T-helper 17 cell (primary cell): Measurements from ENCODE around the gene SLC22A7. TPM values are rescaled to one million over a fixed set of nuclear protein-coding genes. Genes with fewer than 3 reads are reported as not detected.

ENCODE experiments used
- ATAC-seq: fragments of 150-1000 bp; cut with Tn5 transposase; 2 replicates; pipeline ENCODE4 v1.10.0; 2021; ENCODE audit warnings: mild to moderate bottlenecking, moderate library complexity
- DNase-seq, 3 donors: peaks; one replicate each; pipeline versions ENCODE4 v3.0.0 to v3.0.0-alpha.2; 2020 to 2021
- H3K9me3 ChIP-seq: one replicate; pipeline ENCODE4 v1.7.0; 2013; ENCODE audit warnings: low read length, mild to moderate bottlenecking; ENCODE audit not compliant: control insufficient read depth, poor library complexity, severe bottlenecking
- H3K27ac Mint-ChIP-seq: one replicate; pipeline ENCODE4 v1.8.0; 2022; ENCODE audit warnings: mild to moderate bottlenecking, moderate library complexity, mixed read lengths
- H3K27me3 Mint-ChIP-seq: one replicate; pipeline ENCODE4 v1.8.0; 2022; ENCODE audit warnings: mixed read lengths
- H3K36me3 Mint-ChIP-seq: one replicate; pipeline ENCODE4 v1.8.0; 2022; ENCODE audit warnings: low read depth, mixed read lengths
- H3K4me1 Mint-ChIP-seq: one replicate; pipeline ENCODE4 v1.8.0; 2022; ENCODE audit warnings: mild to moderate bottlenecking, mixed read lengths
- H3K4me3 Mint-ChIP-seq: one replicate; pipeline ENCODE4 v1.8.0; 2022; ENCODE audit warnings: mild to moderate bottlenecking, moderate library complexity, mixed read lengths
- total RNA-seq, 4 donors: library from RNA in 2 of 4; stranded (reverse) in 2 of 4; gene quantifications; one replicate each; pipeline ENCODE4 v1.2.3 and lab custom pipeline; 2022 to 2026

Gene SLC22A7
- total RNA-seq, 2 donors from 2014 or later, result not detected

DNA sequence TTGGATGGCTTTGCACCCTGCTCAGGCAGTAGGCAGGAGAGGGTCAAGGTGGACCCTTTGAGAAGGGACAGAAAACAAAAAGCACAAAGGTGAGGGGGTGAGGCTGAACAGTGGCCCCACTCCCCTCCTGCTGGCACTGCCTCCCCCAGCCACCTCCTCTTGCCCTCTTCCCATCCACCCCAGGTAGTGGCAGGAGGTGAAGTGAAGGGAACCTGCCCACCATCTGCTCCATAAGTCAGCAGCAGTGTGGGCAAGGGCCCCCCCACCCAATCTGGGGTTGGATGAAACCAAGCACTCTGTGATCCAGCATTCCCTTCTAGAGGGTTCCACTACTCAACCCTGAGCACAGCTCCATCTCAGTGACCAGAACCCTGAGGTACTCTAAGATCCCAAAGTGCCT, 26.1 kb upstream of the SLC22A7 start:
- H3K4me3 Mint-ChIP-seq, result no peak overlapping the region
- DNase-seq (no peak), ATAC-seq (no peak)
- H3K36me3 Mint-ChIP-seq, result peaks cover 4% of the 10 kb centered on the region
- H3K27me3 Mint-ChIP-seq, result peaks cover 16% of the 10 kb centered on the region
- H3K27ac Mint-ChIP-seq, result no peak overlapping the region
- H3K9me3 ChIP-seq, result no peaks in the 10 kb centered on the region
- H3K4me1 Mint-ChIP-seq, result peaks cover 21% of the 10 kb centered on the region

DNA sequence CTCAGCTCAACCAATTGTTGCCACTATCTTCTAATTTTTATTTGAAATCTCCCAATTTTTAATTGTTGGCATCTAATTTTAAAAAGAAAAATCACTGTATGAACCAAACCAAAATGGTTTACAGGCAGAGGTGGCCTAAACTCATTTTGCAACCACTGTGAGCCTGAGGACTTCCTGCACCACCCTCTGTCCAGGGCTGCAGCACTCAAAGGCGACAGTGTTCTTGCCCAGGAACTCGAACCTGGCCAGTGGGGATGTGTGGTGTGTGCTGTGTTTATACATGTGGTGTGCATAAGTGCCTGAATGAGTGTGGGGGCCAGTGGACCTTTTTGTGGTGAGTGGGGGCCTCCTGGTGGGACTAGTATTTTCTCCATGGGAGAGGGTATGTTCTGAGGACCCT, 24.4 kb upstream of the SLC22A7 start:
- Mint-ChIP-seq H3K36me3 (peaks cover 6% of the 10 kb centered on the region), H3K4me1 (peaks cover 21% of the 10 kb centered on the region), H3K4me3 (no peak overlapping the region), H3K27me3 (peaks cover 33% of the 10 kb centered on the region), H3K27ac (no peak overlapping the region)
- no peaks in the 10 kb centered on the region for H3K9me3 ChIP-seq
- ATAC-seq (no peak), DNase-seq (no peak)

DNA sequence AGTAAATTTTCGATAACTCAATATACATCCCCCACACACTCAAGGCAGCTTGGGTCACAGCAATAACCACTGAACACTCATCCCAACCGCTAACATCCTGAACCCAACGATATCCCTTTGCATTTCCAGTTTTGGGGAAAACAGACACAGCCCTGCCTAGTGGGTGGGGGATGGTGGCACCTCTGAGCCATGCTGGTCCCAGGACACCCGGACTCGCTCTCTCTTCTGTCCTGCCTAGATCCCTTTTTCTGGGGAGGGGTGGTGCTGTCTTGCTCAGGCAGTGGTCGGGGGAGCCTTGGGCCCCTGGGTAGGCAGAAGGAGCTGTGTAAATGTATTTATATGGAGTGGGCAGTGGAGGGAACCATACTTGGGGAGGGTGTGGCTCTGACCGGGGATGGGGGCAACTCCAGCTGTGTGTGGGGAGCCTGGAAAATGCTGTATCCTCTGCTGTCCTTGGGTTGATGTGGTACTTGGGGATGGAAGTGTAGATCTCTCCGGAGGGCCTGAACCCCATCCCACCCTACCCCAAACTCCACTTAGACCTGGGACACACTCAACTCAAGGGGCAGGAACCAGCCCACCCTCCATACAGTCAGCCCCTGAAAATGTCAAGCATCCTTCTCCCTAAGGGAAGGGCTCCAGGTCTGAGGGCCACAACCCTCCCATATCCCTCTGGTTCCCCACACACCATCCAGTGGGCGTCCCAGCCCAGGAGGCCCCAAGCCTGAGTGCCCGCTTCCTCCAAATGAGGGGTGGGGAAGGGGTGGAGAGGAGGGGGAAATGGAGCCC, 23.7 kb upstream of the SLC22A7 start:
- H3K4me3 Mint-ChIP-seq, result peak overlapping the region; percentile 75

DNA sequence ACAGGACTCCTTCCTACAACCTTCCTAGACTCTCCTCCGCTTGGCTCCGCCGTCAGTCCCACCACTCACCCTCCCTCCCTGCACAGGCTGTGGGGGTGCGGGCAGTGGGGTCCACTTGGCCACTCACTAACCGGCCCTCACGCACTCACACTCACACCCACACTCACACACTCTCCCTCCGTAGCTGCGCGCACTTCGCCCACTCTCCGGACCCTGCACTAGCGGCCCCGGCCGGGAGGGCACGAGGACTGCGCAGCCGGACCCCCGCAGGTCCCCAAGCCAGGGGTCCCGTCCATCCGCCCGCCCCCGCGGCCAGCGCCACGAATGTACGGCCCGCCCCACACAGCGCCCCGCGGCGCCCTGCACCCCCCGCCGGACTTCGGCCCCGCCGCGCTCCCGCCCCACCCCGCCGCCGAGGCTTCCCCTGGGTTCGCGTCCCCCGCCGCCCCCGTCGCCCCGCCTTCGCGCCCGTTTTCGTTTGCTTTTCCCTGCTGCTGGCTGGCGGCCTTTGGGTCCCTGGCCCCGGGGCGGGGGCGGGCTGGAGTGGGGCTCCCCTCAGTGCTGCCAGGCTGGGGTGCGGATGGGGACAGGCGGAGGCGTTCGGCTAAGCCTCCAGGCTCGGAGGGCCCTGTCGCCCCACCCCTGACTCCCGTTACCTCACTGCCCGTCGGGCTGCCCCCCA, 23.0 kb upstream of the SLC22A7 start:
- H3K9me3 ChIP-seq, result no peaks in the 10 kb centered on the region
- ATAC-seq (peak; percentile 32), DNase-seq (peak in 1 of 3 donors; percentile 32)
- peaks cover 28% of the 10 kb centered on the region for H3K27me3 Mint-ChIP-seq
- H3K4me1 Mint-ChIP-seq, result peaks cover 14% of the 10 kb centered on the region
- H3K4me3 Mint-ChIP-seq, result peak overlapping the region; percentile 95
- peaks cover 6% of the 10 kb centered on the region for H3K36me3 Mint-ChIP-seq
- H3K27ac Mint-ChIP-seq, result no peak overlapping the region

More for the DNA sequence above, 23.7 kb upstream of the SLC22A7 start:
- H3K36me3 Mint-ChIP-seq, result peaks cover 6% of the 10 kb centered on the region
- H3K9me3 ChIP-seq, result no peaks in the 10 kb centered on the region
- no peak for DNase-seq
- H3K27me3 Mint-ChIP-seq, result peaks cover 28% of the 10 kb centered on the region
- H3K4me1 Mint-ChIP-seq, result peaks cover 18% of the 10 kb centered on the region
- ATAC-seq, result no peak
- H3K27ac Mint-ChIP-seq, result no peak overlapping the region

DNA sequence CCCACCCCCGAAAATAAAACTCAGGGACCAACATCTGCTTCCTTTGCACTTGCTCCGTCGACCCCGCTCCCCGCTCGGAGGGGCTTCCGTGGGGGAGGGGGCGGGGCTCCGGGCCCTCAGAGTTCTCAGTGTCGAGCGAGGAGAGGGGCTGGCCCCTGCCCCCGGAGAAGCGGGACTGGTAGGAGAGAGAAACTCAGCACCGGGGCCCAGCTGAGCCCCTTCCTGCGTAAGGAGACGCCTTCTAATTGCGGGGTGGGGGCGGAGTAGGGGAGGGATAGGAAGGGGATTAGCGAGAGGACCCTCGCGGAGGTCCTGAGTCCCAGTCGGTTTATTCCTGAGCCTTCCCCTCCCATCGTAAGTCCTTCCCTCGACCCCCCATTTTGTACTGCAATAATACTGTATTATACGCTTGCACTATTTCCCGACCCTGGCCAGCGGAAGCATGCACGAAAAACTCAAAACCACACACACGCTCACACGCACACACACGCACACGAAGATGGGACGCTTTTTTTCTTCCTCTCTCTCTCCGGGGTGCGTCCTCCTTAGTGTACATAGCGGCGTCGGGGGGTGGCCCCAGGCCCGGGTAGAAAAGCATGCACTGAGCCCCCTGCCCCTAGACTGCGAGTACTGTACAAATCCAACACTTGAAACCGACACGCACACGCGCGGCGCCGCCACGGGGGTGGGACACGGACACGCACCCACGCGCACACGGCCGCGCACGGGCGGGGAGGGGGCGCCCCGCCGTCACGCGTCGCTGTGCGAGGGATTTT, 22.1 kb upstream of the SLC22A7 start:
- Mint-ChIP-seq H3K27ac (peak overlapping the region; percentile 79), H3K36me3 (peaks cover 10% of the 10 kb centered on the region), H3K27me3 (peaks cover 36% of the 10 kb centered on the region), H3K4me1 (peaks cover 16% of the 10 kb centered on the region), H3K4me3 (peak overlapping the region; percentile 95)
- peak; percentile 75 for ATAC-seq
- H3K9me3 ChIP-seq, result no peaks in the 10 kb centered on the region
- no peak for DNase-seq

DNA sequence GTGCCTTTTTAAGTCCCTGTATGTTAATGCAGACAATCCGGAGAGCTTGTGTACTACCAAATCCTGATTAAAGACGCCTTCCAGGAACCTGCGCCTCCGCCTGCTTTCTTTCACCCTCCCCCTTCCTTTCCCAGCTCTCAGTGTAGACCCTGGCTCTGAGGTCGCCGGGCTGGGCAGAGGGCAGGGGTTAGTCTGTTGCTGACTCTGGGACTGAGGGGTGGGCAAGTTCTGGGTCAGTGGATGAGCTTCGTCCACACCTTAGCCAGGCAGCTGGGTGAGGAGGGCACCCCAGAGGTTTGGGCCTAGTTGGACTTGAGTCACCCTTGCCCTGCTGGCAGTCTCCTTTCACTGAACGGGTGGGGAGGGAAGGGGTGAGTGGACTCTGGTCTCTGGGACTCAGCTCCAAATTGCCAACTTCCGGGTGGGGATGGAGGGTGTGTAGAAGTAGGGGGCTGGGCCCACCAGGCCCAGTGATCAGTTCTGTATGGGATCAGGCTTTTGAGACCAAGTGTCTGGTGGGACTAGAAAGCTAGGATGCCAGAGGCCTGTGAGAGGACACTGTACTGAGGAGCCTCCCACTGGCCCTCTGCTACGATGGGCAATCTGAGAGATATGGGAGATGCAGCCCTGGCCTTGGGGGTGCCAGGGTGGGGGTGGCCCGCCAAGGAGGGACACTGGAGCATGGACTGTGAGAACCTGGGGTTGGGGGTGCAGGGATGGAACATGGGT, 21.3 kb upstream of the SLC22A7 start:
- no peaks in the 10 kb centered on the region for H3K9me3 ChIP-seq
- peaks cover 44% of the 10 kb centered on the region for H3K27me3 Mint-ChIP-seq
- H3K36me3 Mint-ChIP-seq, result peaks cover 10% of the 10 kb centered on the region
- DNase-seq (no peak), ATAC-seq (no peak)
- peaks cover 16% of the 10 kb centered on the region for H3K4me1 Mint-ChIP-seq
- H3K4me3 Mint-ChIP-seq, result peak overlapping the region; percentile 95
- peak overlapping the region; percentile 79 for H3K27ac Mint-ChIP-seq

DNA sequence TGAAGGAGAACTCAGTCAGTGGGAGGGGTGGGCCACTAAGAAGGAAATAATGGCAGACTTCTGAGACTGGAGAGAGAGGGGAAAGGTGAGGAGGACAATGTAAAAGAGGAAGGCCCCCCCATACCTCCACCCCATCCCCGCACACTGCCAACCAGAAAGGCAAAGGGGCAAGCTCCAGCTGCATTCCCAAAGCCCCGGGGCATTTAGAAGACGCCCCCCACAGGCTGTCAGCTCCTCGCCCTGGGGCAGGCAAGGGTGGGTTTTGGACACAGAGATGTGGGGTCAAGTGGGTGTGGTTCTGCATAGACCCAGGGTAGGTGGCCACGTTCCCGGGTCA, 20.8 kb upstream of the SLC22A7 start:
- H3K9me3 ChIP-seq, result no peaks in the 10 kb centered on the region
- H3K27me3 Mint-ChIP-seq, result peaks cover 47% of the 10 kb centered on the region

GRCh38 chr6:43277643-43278523, 20.2 kb upstream of the SLC22A7 start:
- H3K27me3 Mint-ChIP-seq, result peaks cover 51% of the 10 kb centered on the region
- H3K4me1 Mint-ChIP-seq, result peaks cover 13% of the 10 kb centered on the region
- ATAC-seq (no peak), DNase-seq (no peak)
- no peak overlapping the region for H3K4me3 Mint-ChIP-seq
- H3K27ac Mint-ChIP-seq, result no peak overlapping the region
- peaks cover 10% of the 10 kb centered on the region for H3K36me3 Mint-ChIP-seq
- H3K9me3 ChIP-seq, result no peaks in the 10 kb centered on the region

More for the DNA sequence above, 20.8 kb upstream of the SLC22A7 start:
- peaks cover 10% of the 10 kb centered on the region for H3K36me3 Mint-ChIP-seq
- H3K4me1 Mint-ChIP-seq, result peaks cover 13% of the 10 kb centered on the region
- ATAC-seq (no peak), DNase-seq (no peak)
- no peak overlapping the region for H3K4me3 Mint-ChIP-seq
- H3K27ac Mint-ChIP-seq, result no peak overlapping the region

- no peaks in the 10 kb centered on the region for H3K9me3 ChIP-seq
- peaks cover 13% of the 10 kb centered on the region for H3K4me1 Mint-ChIP-seq
- H3K4me3 Mint-ChIP-seq, result no peak overlapping the region
- ATAC-seq, result no peak
- no peak for DNase-seq
- no peak overlapping the region for H3K27ac Mint-ChIP-seq
- peaks cover 10% of the 10 kb centered on the region for H3K36me3 Mint-ChIP-seq
- H3K27me3 Mint-ChIP-seq, result peaks cover 51% of the 10 kb centered on the region
These were observed 19.5 kb upstream of the SLC22A7 start for GRCh38 chr6:43278524-43279078.

- H3K27me3 Mint-ChIP-seq, result peaks cover 51% of the 10 kb centered on the region
- H3K36me3 Mint-ChIP-seq, result peaks cover 10% of the 10 kb centered on the region
- no peaks in the 10 kb centered on the region for H3K9me3 ChIP-seq
- DNase-seq, result no peak
- peaks cover 9% of the 10 kb centered on the region for H3K4me1 Mint-ChIP-seq
- no peak for ATAC-seq
- H3K4me3 Mint-ChIP-seq, result no peak overlapping the region
- H3K27ac Mint-ChIP-seq, result no peak overlapping the region
These were observed 17.8 kb upstream of the SLC22A7 start for GRCh38 chr6:43280234-43280633.

GRCh38 chr6:43282060-43282459, 16.0 kb upstream of the SLC22A7 start:
- H3K27me3 Mint-ChIP-seq, result peaks cover 52% of the 10 kb centered on the region
- H3K4me1 Mint-ChIP-seq, result peaks cover 4% of the 10 kb centered on the region
- ATAC-seq (no peak), DNase-seq (no peak)
- H3K27ac Mint-ChIP-seq, result no peak overlapping the region
- peaks cover 5% of the 10 kb centered on the region for H3K36me3 Mint-ChIP-seq
- no peaks in the 10 kb centered on the region for H3K9me3 ChIP-seq
- no peak overlapping the region for H3K4me3 Mint-ChIP-seq
